Measurements from ENCODE around the gene JAKMIP2.

JAKMIP2 gene

DNA sequence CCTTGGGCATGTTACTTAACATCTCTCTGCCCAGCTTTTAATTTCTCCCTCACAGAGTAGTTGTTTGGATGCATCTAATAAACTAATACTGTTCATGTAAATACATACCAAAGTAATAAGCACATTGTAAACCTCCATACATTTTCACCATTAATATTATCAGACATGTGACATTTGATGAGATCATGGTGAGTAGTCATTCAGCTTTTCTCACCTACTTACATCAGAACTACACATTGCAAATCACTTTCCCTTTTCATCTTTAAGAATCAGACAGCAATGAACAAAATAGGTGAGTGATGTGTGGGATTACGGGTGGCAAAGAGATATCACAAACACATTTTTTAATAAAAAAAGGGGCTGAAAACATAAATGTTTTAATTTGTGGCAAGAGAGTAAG is 89.3 kb downstream of the JAKMIP2 start:
- DNase-seq: no peak

- no peak for DNase-seq
Measured at GRCh38 chr5:147691130-147691529, 91.4 kb downstream of the JAKMIP2 start.

GRCh38 chr5:147690595-147690994 is 91.9 kb downstream of the JAKMIP2 start:
- no peak for DNase-seq

GRCh38 chr5:147689426-147689825 is 93.1 kb downstream of the JAKMIP2 start:
- no peak for DNase-seq

GRCh38 chr5:147688656-147689356 is 93.7 kb downstream of the JAKMIP2 start:
- DNase-seq: no peak

DNA sequence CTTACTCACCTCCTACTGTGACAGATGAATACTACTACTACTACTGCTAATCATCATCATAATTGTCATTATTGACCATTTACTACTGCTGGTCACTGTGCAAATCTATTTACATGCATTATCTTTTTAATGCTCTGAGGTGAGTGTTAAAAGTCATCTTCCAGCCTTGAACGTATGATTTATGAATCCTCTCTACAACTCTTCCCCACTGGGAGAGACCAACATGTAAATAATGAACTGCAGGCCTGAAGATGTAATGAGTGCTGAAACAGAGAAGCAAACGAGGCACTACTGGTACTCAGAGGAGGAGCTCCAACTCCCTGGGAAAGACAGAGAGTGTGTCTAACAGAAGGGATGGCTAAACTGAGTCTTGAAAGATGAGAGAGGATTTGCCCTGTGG is 95.4 kb downstream of the JAKMIP2 start:
- no peak for DNase-seq

- no peak for DNase-seq
Measured at GRCh38 chr5:147686421-147686820, 96.1 kb downstream of the JAKMIP2 start.

GRCh38 chr5:147685993-147686392 is 96.5 kb downstream of the JAKMIP2 start:
- no peak for DNase-seq

DNA sequence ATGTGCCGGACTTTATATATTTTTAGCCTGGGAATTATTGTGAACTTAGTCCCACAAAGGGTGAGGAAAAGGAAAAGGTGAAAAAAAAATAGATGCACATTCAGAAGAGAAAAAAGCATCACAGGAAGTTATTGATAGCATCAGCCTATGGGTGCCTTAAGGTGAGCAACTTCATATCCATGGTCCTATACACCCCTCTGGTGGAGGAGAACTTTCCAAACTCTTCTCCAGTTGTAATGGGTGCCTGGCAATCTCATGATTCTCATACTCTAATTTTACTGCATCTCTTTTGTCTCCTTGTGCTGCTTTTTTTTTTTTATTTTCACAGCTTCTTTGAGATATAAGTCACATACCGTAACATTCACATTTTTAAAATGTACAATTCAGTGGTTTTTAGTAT is 107.4 kb downstream of the JAKMIP2 start:
- no peak for DNase-seq

DNA sequence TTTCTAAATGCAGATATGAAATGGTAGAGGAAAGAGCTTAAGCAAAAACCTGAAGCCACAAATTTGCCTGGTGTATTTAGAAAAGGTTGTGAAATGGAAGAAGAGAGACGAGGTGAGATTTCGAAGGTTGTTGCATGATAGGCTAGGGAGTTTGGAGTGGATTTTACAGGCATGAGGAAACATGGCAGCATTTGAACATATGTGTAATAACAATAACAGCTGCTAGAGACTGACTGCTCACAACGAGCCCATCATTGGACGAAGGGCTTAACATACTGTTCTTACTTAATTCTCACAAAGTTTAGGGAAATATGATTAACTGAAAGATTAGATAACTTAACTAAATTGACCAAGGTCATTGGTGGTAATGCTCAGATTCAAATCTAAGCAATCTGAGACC is 108.1 kb downstream of the JAKMIP2 start:
- DNase-seq: no peak

DNA sequence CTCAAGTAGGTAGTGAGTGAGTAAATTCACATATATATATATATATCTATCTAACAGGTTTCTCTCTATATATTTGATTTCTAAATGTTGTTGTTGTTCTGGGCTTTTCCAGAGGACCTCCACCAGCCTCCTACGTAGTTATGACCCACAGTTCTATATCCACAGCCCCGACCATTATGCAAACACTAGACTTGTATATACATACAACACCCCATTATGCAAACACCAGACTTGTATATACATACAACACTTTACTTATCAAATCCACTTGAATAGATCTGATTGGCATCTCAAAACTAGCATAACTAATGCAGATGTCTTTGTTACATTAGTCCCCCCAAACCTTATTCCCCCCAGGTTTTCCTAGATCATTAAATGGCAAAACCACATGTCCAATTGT is 108.7 kb downstream of the JAKMIP2 start:
- no peak for DNase-seq

- no peak for DNase-seq
Measured at GRCh38 chr5:147673266-147673665, 109.3 kb downstream of the JAKMIP2 start.

GRCh38 chr5:147671365-147671764 is 111.2 kb downstream of the JAKMIP2 start:
- no peak for DNase-seq

GRCh38 chr5:147670815-147671214 is 111.7 kb downstream of the JAKMIP2 start:
- no peak for DNase-seq

DNA sequence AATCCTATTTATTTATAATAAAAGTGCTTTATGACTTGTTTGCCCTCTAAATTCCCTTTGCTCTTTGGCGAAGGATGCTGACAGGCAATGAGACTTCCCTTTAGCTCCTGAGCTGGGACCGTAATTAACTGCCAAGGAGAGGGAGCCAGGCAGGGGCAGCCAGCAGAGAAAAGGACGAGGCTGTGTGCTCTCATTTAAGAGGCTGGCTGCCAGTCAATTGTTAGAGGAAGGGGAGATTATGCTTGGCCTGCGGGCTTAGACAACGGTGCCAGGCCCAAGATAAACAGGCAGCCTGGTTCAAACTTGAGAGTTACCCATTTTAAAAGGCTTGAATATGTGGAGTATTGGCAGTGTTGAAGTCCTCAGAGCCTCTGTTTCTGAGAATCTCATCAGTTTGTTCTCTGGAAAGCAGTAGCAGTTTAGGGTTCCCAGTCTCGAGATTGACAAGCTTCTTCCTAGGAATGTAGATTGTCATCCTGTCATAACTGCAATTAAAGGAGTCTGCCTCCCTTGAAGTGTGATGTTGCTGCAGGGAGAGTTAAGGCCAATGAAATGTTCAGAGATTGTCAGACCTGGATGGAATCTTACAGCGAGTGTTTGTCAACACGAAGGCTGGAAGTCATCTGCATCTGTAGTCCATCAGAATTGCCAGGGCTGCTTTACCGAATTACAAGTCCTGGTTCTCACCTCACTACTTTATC is 113.2 kb downstream of the JAKMIP2 start:
- DNase-seq: no peak

GRCh38 chr5:147668385-147668784 is 114.1 kb downstream of the JAKMIP2 start:
- DNase-seq: no peak

- no peak for DNase-seq
Measured at GRCh38 chr5:147667363-147667762, 115.2 kb downstream of the JAKMIP2 start.

DNA sequence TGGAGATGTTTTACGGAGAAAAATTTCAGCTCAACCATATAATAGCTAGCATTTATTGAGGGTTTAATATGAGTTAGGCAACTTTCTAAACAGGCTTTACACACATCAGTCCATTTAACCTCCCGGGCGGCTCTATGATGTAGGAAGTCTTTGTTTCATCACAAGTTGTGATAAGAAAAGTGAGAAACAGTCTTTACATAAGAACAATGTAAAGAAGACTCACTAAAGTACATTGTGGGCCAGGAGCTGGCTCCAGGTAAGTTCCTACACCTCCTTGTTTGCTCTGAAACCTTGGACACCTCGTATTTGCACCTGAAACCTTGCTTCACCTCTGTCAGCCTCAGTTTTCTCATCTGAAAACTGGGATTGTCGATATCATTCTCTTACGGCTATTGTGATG is 116.1 kb downstream of the JAKMIP2 start:
- no peak for DNase-seq

DNA sequence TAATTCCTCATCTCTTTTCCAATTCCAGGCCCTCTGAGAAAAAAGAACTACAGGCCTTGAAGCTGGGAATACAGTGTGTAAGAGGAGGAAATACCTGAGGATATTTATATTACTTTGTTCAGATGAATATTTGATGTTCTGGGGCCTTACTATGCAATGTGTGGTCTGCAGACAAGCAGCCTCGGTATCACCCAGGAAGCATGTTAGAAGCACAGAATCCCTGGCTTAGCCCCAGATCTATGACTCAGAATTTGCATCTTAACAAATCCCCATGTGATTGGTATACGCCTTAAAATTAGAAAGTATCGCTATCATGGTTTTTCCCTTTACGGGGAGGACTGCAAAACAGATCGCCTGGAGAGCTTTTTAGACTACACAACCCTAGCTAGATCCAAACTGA is 121.0 kb downstream of the JAKMIP2 start:
- DNase-seq: no peak

GRCh38 chr5:147659166-147659929 is 123.2 kb downstream of the JAKMIP2 start:
- no peak for DNase-seq

- DNase-seq: no peak
Measured at GRCh38 chr5:147658293-147658932, 124.1 kb downstream of the JAKMIP2 start.

GRCh38 chr5:147648597-147648996 is 133.9 kb downstream of the JAKMIP2 start:
- no peak for DNase-seq

GRCh38 chr5:147645197-147645596 is 137.3 kb downstream of the JAKMIP2 start:
- DNase-seq: no peak
